HEK293 (cell line): ENCODE measurements around the gene RPTN.

Experiments used
- BCL6B ChIP-seq: fragments of 450-650 bp; formaldehyde crosslinking; IDR thresholded peaks from 2 replicates; pipeline ENCODE4 v1.5.1; 2017; ENCODE audit warnings: missing biosample characterization, missing genetic modification characterization
- KLF16 ChIP-seq: fragments of 450-650 bp; formaldehyde crosslinking; IDR thresholded peaks from 2 replicates; pipeline ENCODE4 v1.5.1; 2017; ENCODE audit warnings: missing biosample characterization, missing genetic modification characterization
- KLF7 ChIP-seq: fragments of 450-650 bp; formaldehyde crosslinking; IDR thresholded peaks from 2 replicates; pipeline ENCODE4 v1.5.1; 2016; ENCODE audit warnings: missing biosample characterization, missing genetic modification characterization, borderline replicate concordance
- SCRT1 ChIP-seq: fragments of 450-650 bp; formaldehyde crosslinking; IDR thresholded peaks from 2 replicates; pipeline ENCODE4 v1.5.1; 2016; ENCODE audit warnings: missing biosample characterization, missing genetic modification characterization, borderline replicate concordance
- WT1 ChIP-seq: fragments of 450-650 bp; formaldehyde crosslinking; IDR thresholded peaks from 2 replicates; pipeline ENCODE4 v1.5.1; 2016; ENCODE audit warnings: missing biosample characterization, missing genetic modification characterization
- YY1 ChIP-seq: fragments of 450-650 bp; formaldehyde crosslinking; IDR thresholded peaks from 2 replicates; pipeline ENCODE4 v1.5.1; 2018; ENCODE audit warnings: missing biosample characterization, missing genetic modification characterization
- ZBTB10 ChIP-seq: fragments of 450-650 bp; formaldehyde crosslinking; IDR thresholded peaks from 2 replicates; pipeline ENCODE4 v1.5.1; 2016; ENCODE audit warnings: missing biosample characterization, missing genetic modification characterization
- ZBTB49 ChIP-seq: fragments of 450-650 bp; formaldehyde crosslinking; IDR thresholded peaks from 2 replicates; pipeline ENCODE4 v1.5.1; 2016; ENCODE audit warnings: missing biosample characterization, missing genetic modification characterization, low read depth
- ZBTB6 ChIP-seq: fragments of 450-650 bp; formaldehyde crosslinking; IDR thresholded peaks from 2 replicates; pipeline ENCODE4 v1.5.1; 2017; ENCODE audit warnings: missing biosample characterization, missing genetic modification characterization
- ZFP37 ChIP-seq: fragments of 450-650 bp; formaldehyde crosslinking; IDR thresholded peaks from 2 replicates; pipeline ENCODE4 v1.5.1; 2016; ENCODE audit warnings: missing biosample characterization, missing genetic modification characterization
- ZNF132 ChIP-seq: fragments of 450-650 bp; formaldehyde crosslinking; IDR thresholded peaks from 2 replicates; pipeline ENCODE4 v1.5.1; 2017; ENCODE audit warnings: missing biosample characterization, missing genetic modification characterization, borderline replicate concordance
- ZNF155 ChIP-seq: fragments of 450-650 bp; formaldehyde crosslinking; IDR thresholded peaks from 2 replicates; pipeline ENCODE4 v1.5.1; 2016; ENCODE audit warnings: missing biosample characterization, missing genetic modification characterization
- ZNF157 ChIP-seq: fragments of 450-650 bp; formaldehyde crosslinking; IDR thresholded peaks from 2 replicates; pipeline ENCODE4 v1.5.1; 2016; ENCODE audit warnings: missing biosample characterization, missing genetic modification characterization
- ZNF19 ChIP-seq: fragments of 450-650 bp; formaldehyde crosslinking; IDR thresholded peaks from 2 replicates; pipeline ENCODE4; 2016; ENCODE audit warnings: missing biosample characterization, missing genetic modification characterization, low read depth
- ZNF221 ChIP-seq: fragments of 450-650 bp; formaldehyde crosslinking; IDR thresholded peaks from 2 replicates; pipeline ENCODE4 v1.5.1; 2017; ENCODE audit warnings: missing biosample characterization, missing genetic modification characterization, borderline replicate concordance
- ZNF280D ChIP-seq: fragments of 450-650 bp; formaldehyde crosslinking; IDR thresholded peaks from 2 replicates; pipeline ENCODE4 v1.5.1; 2016; ENCODE audit warnings: missing biosample characterization, missing genetic modification characterization
- ZNF302 ChIP-seq: fragments of 450-650 bp; formaldehyde crosslinking; IDR thresholded peaks from 2 replicates; pipeline ENCODE4 v1.5.1; 2016; ENCODE audit warnings: missing biosample characterization, missing genetic modification characterization, low read depth
- ZNF341 ChIP-seq: fragments of 450-650 bp; formaldehyde crosslinking; IDR thresholded peaks from 2 replicates; pipeline ENCODE4; 2016; ENCODE audit warnings: low read depth, missing biosample characterization, missing genetic modification characterization
- ZNF423 ChIP-seq: fragments of 450-650 bp; formaldehyde crosslinking; IDR thresholded peaks from 2 replicates; pipeline ENCODE4 v1.5.1; 2016; ENCODE audit warnings: missing biosample characterization, missing genetic modification characterization
- ZNF529 ChIP-seq: fragments of 450-650 bp; formaldehyde crosslinking; IDR thresholded peaks from 2 replicates; pipeline ENCODE4 v1.5.1; 2017; ENCODE audit warnings: missing genetic modification characterization, missing biosample characterization; ENCODE audit not compliant: insufficient replicate concordance
- ZNF558 ChIP-seq: fragments of 450-650 bp; formaldehyde crosslinking; IDR thresholded peaks from 2 replicates; pipeline ENCODE4 v1.5.1; 2016; ENCODE audit warnings: missing biosample characterization, missing genetic modification characterization
- ZNF561 ChIP-seq: fragments of 450-650 bp; IDR thresholded peaks from 2 replicates; pipeline ENCODE4 v1.5.1; 2018; ENCODE audit warnings: missing biosample characterization, missing genetic modification characterization, borderline replicate concordance
- ZNF626 ChIP-seq: fragments of 450-650 bp; sonication (Bioruptor Pico); formaldehyde crosslinking; IDR thresholded peaks from 2 replicates; pipeline ENCODE4 v1.5.1; 2018; ENCODE audit warnings: missing biosample characterization, missing genetic modification characterization, inconsistent platforms
- ZNF654 ChIP-seq: fragments of 450-650 bp; formaldehyde crosslinking; IDR thresholded peaks from 2 replicates; pipeline ENCODE4 v1.5.1; 2016; ENCODE audit warnings: low read depth, missing biosample characterization, missing genetic modification characterization
- ZNF792 ChIP-seq: fragments of 450-650 bp; formaldehyde crosslinking; IDR thresholded peaks from 2 replicates; pipeline ENCODE4 v1.5.1; 2016; ENCODE audit warnings: missing biosample characterization, missing genetic modification characterization
- ZNF837 ChIP-seq: fragments of 450-650 bp; formaldehyde crosslinking; IDR thresholded peaks from 2 replicates; pipeline ENCODE4 v1.5.1; 2016; ENCODE audit warnings: missing biosample characterization, missing genetic modification characterization
- ZSCAN30 ChIP-seq: fragments of 450-650 bp; IDR thresholded peaks from 2 replicates; pipeline ENCODE4 v1.5.1; 2018; ENCODE audit warnings: missing biosample characterization, mild to moderate bottlenecking, missing genetic modification characterization, moderate library complexity

RPTN gene

GRCh38 chr1:152188673-152189591, 29.9 kb upstream of the RPTN start (continued):
- TF ChIP-seq ZNF280D (tag by site-specific recombination) (no peak), ZNF341 (tag by site-specific recombination) (peak; percentile 44), ZNF654 (peak; percentile 24), ZSCAN30 (tag by site-specific recombination) (no peak), ZBTB6 (no peak), ZNF155 (tag by site-specific recombination) (no peak), KLF16 (tag by site-specific recombination) (no peak), ZNF561 (tag by site-specific recombination) (no peak), ZNF792 (no peak), ZNF132 (tag by site-specific recombination) (no peak), KLF7 (no peak), SCRT1 (tag by site-specific recombination) (no peak), ZNF529 (tag by site-specific recombination) (no peak), ZFP37 (no peak), ZNF423 (tag by site-specific recombination) (no peak), ZNF221 (tag by site-specific recombination) (no peak), ZNF302 (tag by site-specific recombination) (no peak), ZNF19 (tag by site-specific recombination) (no peak), BCL6B (no peak), ZNF558 (tag by site-specific recombination) (no peak), ZNF626 (no peak), WT1 (tag by site-specific recombination) (no peak), ZNF837 (tag by site-specific recombination) (no peak), YY1 (tag by site-specific recombination) (no peak), ZBTB10 (0 out of 2 replicates have a peak, but pooled peaks have one; percentile 18), ZBTB49 (tag by site-specific recombination) (no peak), ZNF157 (no peak)
